GM21619 (cell line): ENCODE measurements around the gene ST3GAL3.

Experiments
- ATAC-seq: cut with Tn5 transposase; IDR thresholded peaks from one replicate; pipeline ENCODE4 v1.9.1; 2021; ENCODE audit not compliant: unreplicated experiment

ST3GAL3 gene

DNA sequence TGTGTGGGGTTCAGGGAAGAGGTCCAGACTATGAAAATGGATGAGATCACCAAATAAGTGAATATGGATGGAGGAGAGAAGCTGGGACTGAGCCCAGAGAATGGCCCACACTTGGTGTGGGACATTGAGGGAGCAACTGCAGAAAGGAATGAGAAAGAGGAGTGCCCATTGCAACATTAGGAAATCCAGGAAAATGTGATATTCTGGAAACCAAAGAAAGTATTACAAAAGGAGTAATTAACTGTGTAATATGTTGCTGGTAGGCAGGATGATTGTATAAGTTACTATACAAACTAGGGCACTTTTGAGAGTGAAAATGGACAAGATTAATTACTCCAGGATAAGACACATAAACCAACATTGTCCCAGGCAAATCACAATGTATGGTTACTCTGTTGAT is 166.5 kb downstream of the ST3GAL3 start:
- ATAC-seq = no peak

DNA sequence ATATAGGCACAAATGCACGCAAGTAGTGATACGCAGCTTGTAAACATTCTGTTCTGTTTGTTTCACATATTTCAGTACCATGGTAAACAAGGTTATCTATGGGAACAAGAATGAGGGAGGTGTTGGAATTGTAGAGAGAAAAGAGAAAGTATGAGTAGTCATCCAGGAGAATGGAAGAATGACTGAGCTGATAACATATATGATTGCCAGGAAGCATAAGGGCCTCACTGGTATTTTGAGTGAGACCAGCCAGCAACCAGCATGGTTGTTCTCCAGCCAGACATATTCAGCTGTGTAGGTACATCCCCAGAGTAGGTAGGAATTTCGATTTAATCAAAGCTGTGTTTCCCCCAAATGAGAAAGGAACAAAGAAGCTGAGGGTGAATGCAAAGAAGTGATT is 167.4 kb downstream of the ST3GAL3 start:
- ATAC-seq = no peak

DNA sequence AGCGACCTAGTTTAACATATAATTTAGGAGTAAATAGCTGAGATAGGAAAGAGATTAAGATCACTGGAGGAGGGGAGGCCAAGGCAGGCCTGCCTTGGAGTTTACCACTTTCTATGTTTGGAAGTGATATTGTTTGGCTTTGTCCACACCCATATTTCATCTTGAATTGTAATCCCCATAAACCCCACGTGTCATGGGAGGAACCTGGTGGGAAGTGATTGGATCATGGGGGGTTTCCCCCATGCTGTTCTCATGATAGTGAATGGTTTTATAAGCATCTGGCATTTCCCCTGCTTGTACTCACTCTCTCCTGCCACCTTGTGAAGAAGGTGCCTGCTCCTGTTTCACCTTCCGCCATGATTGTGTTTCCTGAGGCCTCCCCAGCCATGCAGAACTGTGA is 168.0 kb downstream of the ST3GAL3 start:
- no peak for ATAC-seq

DNA sequence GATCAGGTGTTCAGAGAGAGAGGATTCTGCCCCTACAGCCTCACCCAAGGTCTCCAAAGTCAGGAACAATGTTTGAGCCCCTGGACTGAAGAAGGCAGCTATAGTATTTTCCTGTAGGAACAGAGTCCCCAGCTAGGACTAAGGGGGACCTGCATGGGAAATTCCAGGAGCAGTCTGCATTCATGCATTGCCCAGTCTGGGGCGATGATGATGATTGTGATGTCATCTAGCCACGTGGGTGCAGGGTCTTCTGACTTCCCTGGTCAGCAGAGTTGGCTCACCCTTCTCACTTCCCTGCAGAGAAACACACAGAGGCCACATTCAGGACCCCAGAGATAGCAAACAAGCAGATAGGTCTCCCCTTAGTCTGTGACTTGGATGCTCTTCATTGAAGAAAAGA is 169.8 kb downstream of the ST3GAL3 start:
- no peak for ATAC-seq

DNA sequence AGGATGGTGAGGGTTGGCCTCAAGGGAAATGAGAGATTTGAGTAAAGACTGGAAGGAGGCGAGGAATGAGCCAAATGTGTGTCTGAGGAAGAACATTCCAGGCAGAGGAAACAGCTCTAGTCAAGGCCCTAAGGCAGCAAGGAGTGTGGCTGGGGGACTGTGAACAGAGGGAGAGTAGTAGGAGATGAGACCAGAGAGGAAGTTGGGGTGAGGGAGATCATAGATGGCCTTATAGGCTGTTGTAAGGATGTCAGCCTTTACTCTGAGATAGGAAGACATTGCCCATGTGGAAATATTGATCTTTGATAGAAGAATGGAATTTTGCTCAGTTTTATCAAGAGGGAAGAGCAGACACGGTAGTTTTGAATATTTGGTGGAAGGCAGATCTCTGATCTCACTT is 171.1 kb downstream of the ST3GAL3 start:
- ATAC-seq = no peak

DNA sequence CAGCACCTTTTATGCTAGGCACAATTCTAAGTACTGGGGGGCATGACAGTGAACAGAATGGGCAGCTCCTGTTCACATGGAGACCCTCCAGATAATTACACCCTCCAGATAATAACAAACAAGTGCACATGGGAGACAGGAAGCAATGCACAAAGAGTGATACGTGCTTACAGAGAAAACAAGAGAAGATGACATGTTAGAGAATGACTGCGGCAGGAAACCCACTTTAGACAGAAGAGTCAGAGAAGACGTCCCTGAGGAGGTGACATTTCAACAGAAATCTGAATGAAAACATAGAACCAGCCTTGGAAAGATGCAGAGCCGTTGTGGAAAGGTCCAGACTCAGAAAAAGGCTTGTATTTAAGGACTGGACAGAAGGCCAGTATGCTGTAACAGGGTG is 171.5 kb downstream of the ST3GAL3 start:
- no peak for ATAC-seq

DNA sequence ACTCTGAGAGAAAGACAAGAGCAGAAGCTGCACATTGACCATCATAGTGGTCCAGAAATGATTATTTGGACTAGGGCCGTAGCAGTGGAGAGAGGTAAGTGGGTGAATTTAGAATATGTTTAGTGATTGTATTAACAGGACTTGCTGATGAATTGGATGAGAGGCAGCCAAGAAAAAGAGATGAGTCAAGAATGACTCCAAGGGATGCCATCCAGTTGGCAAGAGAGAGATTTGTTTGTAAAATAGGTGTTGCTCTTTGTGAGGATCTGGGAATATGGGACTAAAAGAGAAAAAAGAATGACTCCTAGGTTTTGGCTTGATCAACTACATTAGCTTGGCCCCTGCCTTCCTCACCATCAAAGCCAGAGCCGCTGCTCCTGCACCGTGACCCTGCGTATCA is 172.1 kb downstream of the ST3GAL3 start:
- no peak for ATAC-seq

DNA sequence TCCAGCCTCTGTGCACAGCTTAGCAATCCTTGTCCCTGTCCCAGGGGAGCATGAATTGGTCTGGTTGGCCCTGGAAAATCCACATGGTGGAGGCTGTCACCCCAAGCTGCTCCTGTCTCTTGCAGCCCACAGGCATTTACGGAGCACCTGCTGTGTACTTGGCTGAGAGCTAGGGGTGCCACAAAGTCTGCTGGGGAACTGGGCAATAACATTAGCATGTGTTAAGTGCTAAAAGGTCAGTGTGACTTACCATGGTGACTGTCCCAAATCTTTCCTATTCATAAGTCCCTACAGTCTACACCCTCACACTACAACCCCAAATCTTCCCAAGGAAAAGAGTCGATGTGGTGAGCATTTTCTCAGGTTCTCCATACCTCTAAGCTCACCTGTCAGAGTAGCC is 172.7 kb downstream of the ST3GAL3 start:
- ATAC-seq = no peak

DNA sequence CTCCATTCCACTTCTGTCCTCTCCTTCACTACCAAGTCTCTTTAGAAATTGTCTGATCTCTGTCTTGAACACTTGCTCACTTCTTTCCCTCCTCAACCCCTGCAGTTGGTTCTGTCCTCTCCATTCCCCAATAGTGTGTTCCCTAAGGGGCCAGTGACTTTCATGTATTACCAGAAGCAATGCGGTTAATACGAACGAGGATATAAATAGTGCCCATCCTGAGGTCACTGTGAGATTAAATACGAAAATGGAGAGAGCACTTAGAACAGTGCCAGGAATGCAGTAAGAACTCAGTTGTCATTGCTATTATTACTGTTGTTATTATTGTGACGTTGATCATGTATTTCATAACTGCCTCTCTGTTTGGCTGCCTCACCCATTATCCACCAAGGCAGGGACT is 173.3 kb downstream of the ST3GAL3 start:
- no peak for ATAC-seq

DNA sequence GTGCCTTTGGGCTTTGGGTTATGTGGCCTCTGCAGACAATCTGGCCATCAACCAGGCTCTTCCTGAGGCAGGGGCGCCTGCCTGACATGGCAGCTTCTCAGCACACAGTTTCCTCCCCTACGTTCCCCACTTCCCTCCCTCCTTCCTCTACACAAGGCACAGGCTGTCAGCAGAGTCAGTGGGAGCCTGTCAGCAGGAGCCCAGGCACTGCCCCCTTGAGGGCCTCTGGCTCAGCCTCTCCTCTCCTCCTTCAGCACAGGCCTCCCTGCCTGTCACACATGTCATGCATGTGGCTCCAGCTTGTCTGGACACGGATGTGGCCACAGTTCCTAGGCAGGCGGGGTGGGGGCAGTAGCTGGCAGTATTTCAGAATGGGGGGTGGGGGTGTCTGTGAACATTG is 174.1 kb downstream of the ST3GAL3 start:
- ATAC-seq = no peak

DNA sequence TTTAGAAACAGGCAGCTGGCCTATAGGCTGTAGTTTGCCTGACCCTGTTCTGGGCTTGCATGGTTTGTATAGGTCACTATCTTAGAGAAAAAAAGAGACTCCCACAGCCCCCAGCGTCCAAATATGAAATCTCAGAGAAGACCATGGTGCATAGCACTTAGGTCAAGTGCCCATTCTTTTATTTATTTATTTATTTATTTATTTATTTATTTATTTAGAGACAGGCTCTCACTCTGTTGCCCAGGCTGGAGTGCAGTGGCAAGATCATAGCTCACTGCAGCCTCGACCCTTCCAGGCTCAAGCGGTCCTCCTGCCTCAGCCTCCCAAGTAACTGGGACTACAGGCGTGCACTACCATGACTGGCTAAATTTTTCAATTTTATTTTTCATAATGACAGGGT is 175.4 kb downstream of the ST3GAL3 start:
- no peak for ATAC-seq

DNA sequence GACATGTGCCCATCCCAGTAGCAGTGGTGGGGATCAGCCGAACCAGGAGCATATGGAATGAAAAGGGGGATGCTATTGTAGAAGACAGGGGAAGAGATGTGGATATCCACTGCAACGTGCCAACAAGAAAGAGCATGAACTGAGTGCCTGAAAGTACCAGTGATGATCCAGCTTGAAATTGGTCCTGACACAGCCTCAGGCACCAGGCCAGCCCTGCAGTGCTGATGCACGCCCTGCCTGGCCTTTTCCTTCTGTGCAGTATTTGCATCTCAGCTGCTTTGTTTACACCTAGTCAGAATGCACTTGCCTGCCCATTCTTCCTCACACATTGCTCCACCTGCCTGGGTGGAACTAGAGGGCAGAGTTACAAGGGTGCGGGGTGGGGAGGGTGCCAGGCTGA is 176.0 kb downstream of the ST3GAL3 start:
- ATAC-seq = no peak

DNA sequence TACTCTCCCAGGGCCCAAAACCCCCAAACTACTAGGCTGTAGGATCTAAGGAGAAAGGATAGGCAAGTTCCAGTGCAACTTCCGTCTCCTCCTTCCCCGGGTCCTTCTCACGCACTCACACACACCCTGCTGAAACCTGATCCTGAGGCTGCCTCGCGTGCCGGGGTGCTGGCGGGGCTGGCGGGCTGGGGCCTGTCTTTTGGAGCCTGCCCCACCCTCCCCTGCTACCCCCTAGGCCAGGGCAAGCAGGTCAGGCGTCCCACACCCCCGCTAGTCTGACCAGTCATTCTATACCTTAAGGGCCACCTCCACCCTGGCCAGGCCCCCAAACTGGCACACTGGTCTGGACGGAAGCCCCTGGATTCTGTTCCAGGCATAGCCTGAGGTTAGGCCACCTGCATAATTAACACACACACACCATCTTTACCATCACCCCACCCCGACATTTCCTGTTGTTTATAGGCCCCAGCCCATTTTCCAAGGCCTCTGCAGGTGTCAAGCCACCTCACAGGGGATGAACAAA is 178.0 kb downstream of the ST3GAL3 start:
- no peak for ATAC-seq

DNA sequence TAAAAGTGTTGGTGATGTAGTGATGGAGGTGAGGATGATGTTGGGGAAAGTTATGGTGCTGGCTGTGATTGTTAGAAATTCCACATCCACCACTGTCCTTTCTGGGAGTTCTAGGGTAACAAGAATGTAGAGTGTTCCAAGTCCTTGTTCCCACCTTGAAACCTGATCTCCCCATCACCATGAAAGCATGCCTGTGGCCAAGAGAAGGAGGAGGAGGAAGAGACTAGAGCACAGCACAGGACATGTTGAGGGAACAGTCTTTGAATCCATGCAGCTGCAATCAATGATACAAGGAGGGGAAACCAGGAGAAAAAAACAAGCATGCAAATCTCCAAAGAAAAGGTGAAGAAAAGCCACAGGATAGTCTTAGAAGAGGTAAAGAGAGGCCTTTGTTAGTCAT is 180.4 kb downstream of the ST3GAL3 start:
- ATAC-seq = no peak

DNA sequence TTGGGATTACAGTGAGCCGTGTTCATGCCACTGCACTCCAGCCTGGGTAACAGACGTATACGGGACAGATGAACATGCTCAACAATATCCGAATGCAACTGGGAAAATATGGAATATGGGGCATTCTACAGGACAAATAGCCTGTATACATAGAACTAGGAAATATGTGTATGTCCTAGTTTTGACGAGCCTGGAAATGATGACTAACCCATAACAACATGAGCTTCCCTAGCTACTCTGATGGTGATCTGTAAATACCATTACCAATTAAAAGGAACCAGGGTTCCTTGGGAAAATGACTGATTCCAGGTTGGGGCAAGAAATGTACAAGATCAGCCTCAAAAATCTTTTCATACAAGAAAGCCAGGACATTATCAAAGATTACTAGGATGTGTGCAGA is 183.5 kb downstream of the ST3GAL3 start:
- no peak for ATAC-seq

DNA sequence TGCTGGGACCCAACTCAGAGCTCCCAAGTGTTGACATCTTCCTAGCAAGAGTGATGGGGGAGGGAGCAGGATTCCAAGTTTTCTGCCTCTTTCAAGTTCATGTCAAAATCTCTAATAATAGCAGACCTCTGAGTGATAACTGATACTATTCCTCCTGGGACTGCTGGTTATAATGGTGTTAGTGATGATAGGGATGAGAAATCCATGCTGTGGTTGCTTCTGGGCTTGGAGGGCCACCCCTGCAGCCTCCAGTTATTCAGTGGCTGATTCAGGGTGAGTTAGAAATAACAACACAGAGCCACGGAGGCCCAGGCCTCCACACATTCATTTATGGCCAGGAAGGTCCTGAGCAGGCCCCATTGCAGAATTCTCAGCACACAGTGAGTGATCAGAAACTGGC is 185.7 kb downstream of the ST3GAL3 start:
- ATAC-seq = no peak

DNA sequence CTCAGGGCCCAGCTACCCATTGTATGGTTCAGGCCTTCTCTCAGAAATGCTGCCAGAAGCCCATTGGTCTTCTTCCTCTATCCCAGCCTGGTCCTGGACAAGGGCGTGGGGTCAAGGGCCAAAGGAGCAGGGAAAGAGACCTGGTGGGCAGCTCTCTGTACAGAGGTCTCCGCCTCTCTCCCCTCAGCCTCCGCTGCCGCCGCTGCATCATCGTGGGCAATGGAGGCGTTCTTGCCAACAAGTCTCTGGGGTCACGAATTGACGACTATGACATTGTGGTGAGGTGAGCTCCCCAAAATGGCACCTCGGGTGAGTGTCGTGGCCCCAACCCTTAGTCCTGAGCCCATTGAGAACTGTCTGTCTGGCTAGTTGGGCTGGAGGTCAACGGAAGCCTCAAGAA is 191.6 kb downstream of the ST3GAL3 start:
- no peak for ATAC-seq

DNA sequence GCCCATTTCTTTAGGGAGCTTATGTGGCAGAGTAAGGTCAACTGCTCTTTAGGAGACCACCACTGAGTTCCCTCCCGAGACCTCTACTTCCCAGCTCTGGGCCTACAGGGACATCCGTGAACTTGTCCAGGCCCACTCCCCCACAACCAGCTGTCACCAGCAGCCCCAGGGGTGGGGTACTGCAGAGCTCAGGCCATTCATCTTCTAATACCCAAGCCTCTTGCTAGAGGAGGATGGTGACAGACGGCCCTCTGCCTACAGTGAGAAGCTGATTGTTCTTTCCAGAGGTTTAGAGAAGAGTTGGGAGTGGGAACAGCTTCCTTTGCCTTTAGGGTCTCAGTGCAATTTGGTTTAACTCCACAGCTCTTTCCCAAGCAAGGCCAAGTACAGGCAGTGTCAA is 193.1 kb downstream of the ST3GAL3 start:
- no peak for ATAC-seq

DNA sequence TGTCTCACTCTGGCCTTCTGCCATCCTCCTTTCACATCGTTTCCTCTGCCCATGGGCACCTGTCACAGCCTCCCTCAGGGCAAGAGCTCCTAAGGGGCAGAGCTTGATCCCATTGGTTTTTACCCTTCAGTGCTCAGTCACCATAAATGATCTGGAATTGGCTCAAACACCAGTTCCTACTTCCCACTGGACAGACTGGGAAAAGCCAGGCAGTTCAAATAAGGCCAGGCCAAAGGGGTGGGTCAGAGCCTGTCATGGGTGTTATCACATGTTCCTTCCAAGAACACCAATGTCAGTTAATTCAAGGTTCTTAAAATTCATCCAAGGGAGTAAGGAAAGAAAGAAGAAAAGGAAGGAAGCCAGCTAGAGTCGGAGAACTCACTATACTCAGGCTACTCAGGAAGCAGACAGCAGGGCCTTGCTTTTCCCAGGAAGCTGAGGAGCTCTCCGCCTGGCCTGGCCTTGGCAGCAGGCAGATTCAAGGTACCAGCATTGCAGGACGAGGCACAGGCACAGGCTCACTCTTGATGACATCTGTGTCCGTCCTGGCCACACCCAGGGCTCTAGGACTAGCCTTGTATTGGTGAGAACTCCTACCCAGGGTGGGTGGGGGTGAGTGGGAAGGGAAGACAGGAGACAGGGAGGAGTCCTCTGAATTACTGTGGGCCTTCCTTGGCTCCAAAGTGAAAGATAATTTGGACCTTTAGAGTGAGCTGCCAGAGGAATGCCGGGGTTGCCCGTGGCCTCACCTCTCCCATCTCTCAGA is 194.0 kb downstream of the ST3GAL3 start:
- no peak for ATAC-seq

DNA sequence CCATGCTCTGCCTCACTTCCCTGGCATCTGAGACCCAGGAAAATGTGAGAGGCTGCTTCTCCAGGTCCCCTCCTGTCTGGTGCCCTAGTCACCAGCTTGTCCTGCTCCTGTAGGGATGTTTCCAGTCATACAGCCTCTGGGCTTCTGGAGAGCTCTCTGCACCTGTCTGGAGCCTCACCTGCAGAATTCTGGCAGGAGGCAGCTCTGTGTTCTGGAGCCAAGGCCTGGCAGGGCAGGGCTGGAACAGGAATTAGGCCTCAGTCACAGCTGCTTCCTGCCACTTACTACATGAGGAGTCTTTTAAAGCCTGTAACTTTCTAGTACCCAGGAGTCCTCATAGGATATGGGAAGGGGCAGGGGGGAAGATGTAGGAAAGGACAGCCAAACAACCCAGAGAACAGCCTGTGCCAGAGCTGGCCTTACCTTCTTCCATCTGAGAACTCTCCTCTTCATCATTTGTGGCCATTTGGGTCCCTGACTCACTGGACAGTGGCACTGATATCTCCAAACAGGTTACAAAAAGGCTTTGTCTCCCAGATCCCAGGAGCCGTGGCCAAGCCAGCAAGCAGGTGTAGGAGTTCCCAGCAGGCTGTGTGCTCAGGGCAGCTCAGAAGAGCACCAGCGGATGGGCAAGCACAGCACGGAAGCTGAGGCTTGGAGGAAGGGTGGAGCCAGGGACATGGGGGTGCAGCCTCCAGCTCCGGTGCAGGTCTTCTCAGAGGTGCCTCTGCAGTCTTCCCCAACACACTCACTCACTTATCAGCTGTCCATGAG is 194.9 kb downstream of the ST3GAL3 start:
- ATAC-seq = no peak

DNA sequence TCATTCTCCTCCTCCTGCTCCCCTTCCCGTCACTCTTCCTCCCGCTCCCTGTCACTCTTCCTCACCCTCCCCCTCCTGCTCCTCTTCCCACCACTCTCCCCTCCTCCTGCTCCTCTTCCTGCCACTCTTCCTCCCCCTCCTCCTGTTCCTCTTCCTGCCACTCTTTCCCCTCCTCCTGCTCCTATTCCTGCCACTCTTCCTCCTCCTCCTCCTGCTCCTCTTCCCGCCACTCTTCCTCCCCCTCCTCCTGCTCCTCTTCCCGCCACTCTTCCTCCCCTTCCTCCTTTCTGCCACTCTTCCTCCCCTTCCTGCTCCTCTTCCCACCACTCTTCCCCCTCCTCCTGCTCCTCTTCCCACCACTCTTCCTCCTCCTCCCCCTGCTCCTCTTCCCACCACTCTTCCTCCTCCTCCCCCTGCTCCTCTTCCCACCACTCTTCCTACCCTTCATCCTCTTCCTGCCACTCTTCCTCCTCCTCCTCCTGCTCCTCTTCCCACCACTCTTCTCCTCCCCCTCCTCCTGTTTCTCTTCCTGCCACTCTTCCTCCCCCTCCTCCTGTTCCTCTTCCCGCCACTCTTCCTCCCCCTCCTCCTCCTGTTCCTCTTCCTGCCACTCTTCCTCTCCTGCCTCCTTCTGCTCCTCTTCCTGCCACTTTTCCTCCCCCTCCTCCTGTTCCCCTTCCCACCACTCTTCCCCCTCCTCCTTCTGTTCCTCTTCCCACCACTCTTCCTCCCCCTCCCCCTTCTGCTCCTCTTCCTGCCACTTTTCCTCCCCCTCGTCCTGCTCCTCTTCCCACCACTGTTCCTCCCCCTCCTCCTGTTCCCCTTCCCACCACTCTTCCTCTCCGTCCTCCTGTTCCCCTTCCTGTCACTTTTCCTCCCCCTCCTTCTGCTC is 197.6 kb downstream of the ST3GAL3 start:
- no peak for ATAC-seq
